Activated CD4-positive, alpha-beta T cell treated with anti-CD3 and anti-CD28 coated beads, Interleukin-2, amount 50 U/mL, for 48 hours (primary cell): Measurements from ENCODE around the gene GSG1L2.

Source experiments
- DNase-seq, 2 experiments: peaks; one replicate each; pipeline ENCODE4 v3.0.0-alpha.2; 2020

The GSG1L2 gene

GRCh38 chr17:9821921-9822320, at the start of gene GSG1L2:
Gene GSG1L2, minus strand, starts transcription at chr17:9822079. Its CDS starts 8 bp downstream, at chr17:9822071.
- DNase-seq: no peak

DNA sequence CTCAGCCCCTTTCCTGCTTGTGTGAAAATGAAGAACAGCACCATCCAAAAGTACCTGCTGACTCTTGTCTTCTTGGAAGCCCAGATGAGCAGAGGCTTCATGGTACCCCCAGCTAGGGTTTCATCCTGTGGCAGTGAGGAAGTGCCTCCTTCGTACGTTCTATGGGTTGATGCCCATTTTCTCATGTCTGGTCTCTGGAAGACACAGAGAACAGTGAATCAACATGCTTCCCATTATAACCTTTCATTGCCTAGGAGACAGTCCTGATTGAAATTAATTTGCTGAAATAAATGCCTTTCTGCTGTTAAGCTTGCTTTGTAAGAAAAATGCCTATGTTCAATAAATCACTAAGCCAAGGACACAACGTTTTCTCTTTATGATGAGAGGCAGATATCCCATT, 46.7 kb upstream of the GSG1L2 start:
- DNase-seq: no peak

GRCh38 chr17:9865586-9865985, 43.7 kb upstream of the GSG1L2 start:
- no peak for DNase-seq

DNA sequence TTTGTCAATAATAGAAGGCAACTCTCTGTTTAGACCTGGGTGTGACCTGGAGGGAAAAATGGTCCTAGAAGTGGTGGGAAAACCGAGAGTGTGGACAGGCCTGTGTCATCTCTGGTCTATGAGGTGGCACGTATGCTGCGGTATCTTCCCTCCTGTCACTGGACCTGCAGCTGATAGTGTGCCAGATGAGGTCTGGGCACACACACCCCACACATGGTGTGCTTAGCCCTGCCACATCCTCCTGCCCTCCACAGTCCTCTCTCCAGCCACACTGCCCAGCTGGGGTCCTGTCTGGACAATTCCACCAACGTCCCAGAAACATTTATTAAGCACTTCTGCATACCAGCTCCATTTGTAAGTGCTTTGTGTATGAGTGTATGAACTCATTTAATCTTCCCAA, 41.1 kb upstream of the GSG1L2 start:
- DNase-seq: no peak

GRCh38 chr17:9862220-9862619, 40.3 kb upstream of the GSG1L2 start:
- no peak for DNase-seq

- no peak for DNase-seq
Measured at GRCh38 chr17:9860851-9861250, 39.0 kb upstream of the GSG1L2 start.

DNA sequence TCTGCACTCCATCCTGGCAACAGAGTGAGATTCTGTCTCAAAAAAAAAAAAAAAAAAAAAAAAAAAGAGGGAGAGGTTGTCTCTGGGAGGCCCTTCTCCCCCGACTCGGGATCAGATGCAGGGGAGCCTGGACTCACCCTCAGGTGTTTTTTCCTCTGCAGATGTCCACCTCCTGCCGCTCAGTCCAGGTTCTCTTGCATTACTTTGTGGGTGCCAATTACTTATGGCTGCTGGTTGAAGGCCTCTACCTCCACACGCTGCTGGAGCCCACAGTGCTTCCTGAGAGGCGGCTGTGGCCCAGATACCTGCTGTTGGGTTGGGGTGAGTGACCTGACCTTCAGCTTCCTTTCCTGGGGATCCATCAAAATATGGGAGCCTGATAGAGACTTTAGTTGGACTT, 37.9 kb upstream of the GSG1L2 start:
- DNase-seq: no peak

DNA sequence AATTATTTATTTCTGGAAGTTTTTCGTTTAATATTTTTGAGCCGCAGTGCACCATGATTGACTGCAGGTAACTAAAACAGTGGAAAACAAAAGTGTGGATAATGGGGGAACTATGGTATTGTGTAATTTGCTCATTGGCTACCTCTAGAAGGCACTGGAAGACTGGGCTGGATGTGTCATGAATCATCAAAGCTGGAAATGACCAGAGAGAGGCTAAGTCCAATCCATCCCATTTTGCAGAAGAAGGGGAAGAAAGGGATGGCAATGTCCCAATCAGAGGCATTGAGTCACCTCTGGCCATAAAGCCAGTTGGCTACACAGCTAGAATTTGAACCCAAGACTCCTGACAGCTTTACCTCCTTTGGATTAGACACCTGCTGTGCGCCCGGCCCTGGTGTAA, 33.2 kb upstream of the GSG1L2 start:
- DNase-seq: no peak

- no peak for DNase-seq
Measured at GRCh38 chr17:9854255-9854654, 32.4 kb upstream of the GSG1L2 start.

- DNase-seq: no peak
Measured at GRCh38 chr17:9850151-9850550, 28.3 kb upstream of the GSG1L2 start.

DNA sequence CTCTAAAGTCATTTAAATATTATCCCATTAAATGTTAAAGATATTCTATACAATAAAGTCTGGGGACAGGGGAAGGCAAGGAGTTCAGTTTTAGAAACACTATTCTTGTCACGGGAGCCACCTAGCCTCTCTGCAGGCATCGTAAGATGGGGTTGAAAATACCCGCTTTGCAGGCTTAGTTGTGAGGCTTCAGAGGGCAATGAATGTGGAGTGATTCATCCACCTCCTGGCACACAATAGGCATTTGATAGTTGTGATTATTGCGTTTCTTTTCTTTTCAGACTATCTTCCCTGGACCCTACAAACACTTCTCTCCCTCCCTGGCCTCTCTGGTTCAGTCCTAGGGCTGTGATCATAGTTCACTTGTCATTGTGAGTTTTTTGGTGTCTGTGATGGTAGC, 23.4 kb upstream of the GSG1L2 start:
- DNase-seq: no peak

DNA sequence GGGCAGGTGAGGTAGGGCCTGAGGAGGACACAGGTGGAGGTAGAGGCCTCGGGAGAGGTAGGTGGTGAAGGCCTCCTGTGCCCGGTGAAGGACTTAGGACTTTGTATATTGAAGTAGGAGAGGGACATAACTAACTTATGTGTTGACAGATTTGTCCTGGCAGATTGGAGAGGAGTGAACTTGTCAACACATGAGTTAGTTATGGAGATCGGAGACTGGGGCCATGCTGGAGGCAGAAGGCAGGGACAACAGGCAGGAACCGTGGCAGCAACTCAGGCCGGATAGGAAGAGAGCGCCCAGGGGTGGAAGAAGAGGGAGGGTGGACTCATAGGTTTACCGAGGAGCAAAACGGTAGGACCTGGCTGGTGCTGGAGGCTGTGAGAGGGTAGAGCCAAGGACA, 22.3 kb upstream of the GSG1L2 start:
- DNase-seq: no peak

DNA sequence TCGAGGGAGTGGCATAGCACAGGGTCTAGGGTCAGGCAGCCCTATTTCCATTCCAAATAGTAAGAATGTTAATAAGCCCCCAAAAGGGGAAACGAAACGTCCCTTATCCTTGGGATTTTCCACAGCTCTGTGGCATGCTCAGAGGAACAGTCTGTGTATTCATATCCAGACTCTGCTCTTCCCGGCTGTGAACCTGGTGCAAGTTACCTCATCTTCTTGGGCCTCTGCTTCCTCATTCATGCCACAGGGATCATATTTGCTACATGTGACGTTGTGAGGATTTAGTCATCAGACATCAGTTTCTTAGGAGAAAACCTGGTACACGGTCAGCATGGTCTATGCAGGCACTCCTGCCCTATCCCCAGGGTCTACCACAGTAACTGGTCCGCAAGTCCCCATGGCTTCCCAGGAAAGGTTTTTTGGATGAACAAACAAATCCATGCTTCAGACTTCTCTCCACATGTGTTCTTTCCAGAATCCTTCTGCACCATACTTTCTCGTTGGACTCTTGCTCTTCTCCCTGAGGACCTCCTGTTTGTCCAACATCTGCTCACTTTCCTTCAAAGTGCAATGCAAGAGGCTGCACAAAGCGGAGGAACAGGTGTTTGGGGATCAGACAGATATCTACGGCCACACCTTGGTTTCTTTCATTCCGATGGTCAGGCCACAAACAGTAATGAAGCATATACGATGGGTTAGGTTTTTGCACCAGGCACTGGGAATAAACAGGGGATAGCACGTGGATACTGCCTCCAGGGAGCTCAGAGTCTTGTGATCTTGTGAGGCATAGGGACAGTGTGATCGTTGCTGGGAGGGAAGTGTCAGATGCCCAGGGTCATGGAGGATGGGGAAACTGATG, 21.5 kb upstream of the GSG1L2 start:
- DNase-seq: no peak

DNA sequence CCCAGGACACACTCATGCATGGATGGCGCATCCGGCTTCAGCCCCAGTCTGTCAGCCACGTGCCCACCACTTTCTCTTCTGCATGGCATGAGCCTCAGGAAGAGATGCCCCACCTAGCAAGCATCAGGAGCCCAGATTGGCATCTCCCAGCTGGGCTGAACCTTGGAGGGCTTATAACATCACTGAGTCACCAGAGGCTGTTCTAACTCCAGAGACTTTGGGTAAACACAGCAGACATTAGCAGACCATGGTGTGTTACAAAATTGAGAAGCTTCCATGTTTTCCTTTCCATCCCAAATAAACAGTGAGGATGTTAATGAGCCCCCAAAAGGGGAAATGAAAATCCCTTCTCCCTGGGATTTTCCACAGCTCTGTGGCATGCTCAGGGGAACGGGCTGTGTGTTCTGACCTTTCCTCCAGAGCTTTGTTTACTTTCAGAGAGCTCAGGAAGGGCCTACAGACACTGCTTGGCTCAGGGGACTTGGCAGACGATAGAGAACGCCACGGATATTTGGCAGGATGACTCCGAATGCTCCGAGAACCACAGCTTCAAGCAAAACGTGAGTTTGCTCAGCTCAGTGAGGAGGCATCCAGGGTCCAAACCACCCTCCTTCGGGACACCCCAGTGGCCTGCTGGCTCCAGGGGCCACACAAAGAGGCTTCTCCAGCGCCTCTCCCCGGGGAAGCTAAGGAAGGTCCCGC, 20.3 kb upstream of the GSG1L2 start:
- DNase-seq: no peak

DNA sequence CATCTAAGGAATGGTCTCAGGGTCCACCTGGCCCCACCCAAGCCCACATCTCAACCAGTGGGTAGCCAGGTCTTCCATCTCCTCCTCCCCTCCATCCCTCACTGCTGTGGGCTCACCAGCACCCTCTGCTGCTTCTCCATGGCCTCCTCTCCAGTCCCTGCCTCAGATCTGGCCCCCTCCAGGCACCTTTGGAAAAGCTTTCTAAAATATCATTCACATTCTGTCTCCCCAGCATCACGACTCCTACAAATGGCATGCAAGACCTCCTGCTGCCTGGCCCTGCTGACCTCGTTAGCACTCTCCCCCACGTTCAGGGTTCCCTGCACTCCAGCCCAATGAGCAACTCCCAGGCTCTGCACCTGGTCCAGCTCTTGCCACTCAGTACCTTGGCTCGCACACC, 17.6 kb upstream of the GSG1L2 start:
- DNase-seq: no peak

- DNase-seq: no peak
Measured at GRCh38 chr17:9837551-9838471, 15.9 kb upstream of the GSG1L2 start.

DNA sequence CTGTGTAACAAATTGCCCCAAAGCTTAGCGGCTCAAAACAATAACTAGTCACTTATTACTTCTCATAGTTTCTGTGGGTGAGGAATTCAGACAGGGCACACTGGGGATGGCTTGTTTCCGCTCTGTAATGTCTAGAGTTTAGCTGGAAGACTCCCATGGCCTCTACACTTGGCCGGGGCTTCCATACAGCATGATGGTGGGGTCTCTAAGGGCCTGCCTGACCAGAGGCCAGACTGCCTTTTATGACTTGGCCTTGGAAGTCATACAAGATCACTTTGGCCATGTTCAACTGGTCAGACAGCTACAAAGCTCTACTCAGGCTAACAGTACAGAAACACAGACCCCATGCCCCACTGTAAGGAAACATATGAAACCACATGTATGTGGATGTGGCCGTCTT, 12.0 kb upstream of the GSG1L2 start:
- DNase-seq: no peak

DNA sequence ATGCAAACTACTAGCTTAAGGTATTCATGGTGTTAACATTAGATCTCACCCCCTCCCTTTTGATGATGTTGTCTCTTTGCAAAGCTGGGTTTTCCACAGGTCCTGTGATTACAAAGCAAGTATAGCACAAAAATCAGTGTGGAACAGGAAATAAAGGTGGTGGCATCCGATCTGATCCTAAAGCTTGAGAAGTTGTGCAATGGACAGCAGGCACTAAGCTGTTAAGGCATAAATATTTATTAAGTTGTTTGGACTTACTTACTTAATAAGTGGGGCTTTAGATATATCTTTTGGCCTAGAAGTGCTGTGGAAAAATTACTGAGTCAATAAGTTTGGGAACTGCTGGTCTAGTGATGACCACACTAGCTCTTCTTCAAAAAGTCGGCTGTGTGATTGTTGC, 8.8 kb upstream of the GSG1L2 start:
- DNase-seq: no peak

DNA sequence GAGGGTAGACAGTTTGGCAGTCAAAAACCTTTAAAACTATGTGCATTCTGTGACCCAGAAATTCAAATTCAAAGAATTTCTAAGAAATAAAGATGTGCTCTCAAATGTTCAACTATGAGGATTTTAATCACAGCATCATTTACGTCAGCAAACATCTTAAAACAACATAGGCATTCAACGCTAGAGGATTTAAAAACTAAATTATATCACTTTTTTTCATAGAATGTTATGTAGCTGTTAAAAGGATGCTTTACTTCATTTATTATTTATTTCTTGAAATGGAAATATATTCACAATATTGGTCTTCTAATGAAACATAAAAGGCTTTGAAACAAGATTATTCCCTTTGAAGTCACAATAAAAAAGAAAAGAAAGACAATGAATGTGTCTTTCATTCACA, 7.5 kb upstream of the GSG1L2 start:
- no peak for DNase-seq

DNA sequence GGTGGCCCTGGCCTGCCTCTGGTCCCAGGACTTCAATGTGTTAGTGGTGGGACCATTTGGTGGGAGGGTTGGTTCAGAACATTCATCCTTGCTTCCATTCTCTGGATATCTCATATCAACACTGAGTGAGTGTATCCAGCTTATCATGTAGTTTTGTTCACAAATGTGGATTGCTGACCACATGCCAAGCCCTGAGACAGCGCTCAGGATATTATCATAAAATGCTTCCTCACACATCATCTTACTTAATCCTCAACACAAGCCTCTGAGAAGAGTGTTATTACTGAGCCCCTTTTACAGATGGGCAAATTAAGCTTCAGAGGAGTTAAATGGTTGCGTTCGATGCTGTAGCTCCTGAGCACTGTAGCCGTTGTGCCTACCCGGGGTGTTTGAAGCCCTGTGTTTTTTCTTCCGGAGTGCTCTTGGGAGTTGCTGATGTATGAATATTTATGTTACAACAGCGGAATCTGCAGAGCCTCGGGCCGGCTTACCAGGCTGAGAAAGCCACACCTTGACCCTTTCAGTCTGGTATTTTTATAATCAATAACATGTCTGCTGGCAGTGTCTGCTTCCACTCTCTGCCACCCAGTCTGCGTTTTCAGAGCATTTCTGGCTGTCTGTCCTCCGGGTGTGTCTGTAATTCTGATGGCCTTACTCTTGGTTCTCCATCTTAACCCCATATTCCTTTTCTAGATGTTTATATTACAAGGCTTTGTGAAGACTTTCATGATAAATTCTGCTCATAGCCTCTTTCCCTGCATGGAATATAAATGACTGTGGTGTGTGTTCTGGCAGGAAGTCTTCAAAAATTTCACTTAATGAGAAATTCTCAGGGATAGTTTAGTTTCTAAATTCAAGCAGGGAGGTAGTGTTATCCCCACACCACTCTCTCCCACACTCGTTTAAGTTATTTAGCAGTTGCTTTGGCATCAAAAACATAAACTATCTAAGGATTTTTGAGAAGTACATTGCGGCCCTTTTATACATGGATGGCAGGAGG, 6.7 kb upstream of the GSG1L2 start:
- no peak for DNase-seq

- DNase-seq: no peak
Measured at GRCh38 chr17:9825641-9826150, 3.8 kb upstream of the GSG1L2 start, which contains the start of gene GLP2R. Gene GLP2R, plus strand, starts transcription at chr17:9825924. Its CDS starts 140 bp downstream, at chr17:9826064.
